ENCODE measurements around the gene NME7. TPM values are rescaled to one million over a fixed set of nuclear protein-coding genes. Genes with fewer than 3 reads are reported as not detected.

NME7 gene
- total and polyA plus RNA-seq, 12 donors, result 5.5 to 18.9 (median 10.5) TPM

GRCh38 chr1:169259816-169260215, 107.8 kb downstream of the NME7 start:
- peaks cover 0 to 25% (median 2%) of the 10 kb centered on the region in 11 donors for H3K9me3 ChIP-seq
- no peak for ATAC-seq
- H3K4me1 ChIP-seq, result peaks cover 0 to 13% (median 0%) of the 10 kb centered on the region in 9 donors
- no peak for TF ChIP-seq CTCF (IDR thresholded peaks at IDR 0.05)
- intact Hi-C loops (cut with DNase I), result no loop called here
- 87 to 90% methylated on average over 2 of the region's 2 CpGs for WGBS, 2 donors
- peaks cover 0 to 12% (median 0%) of the 10 kb centered on the region in 9 donors for H3K36me3 ChIP-seq
- H3K4me3 ChIP-seq, result no peak overlapping the region
- no peak for DNase-seq
- no peaks in the 10 kb centered on the region for H3K27me3 ChIP-seq
- H3K27ac ChIP-seq, result peak overlapping the region in 1 of 10 donors; percentile 26

GRCh38 chr1:169250795-169251194, 116.8 kb downstream of the NME7 start:
- DNase-seq (no peak), ATAC-seq (no peak)
- no peaks in the 10 kb centered on the region for H3K27me3 ChIP-seq
- H3K27ac ChIP-seq, result no peak overlapping the region
- no peak for TF ChIP-seq CTCF (IDR thresholded peaks at IDR 0.05)
- no peaks in the 10 kb centered on the region for H3K4me1 ChIP-seq
- WGBS, 2 donors, result 86 to 93% methylated on average over 3 of the region's 3 CpGs
- no peaks in the 10 kb centered on the region for H3K36me3 ChIP-seq
- no peaks in the 10 kb centered on the region for H3K9me3 ChIP-seq
- no peak overlapping the region for H3K4me3 ChIP-seq
- intact Hi-C loops (cut with DNase I), result no loop called here

- ATAC-seq, result no peak
Observed at GRCh38 chr1:169250022-169250421, 117.6 kb downstream of the NME7 start.

GRCh38 chr1:169249611-169250010, 118.0 kb downstream of the NME7 start:
- intact Hi-C loops (cut with DNase I), result no loop called here
- no peaks in the 10 kb centered on the region for H3K36me3 ChIP-seq
- no peak for TF ChIP-seq CTCF (IDR thresholded peaks at IDR 0.05)
- H3K4me1 ChIP-seq, result no peaks in the 10 kb centered on the region
- DNase-seq, result no peak
- no peak overlapping the region for H3K4me3 ChIP-seq
- no peaks in the 10 kb centered on the region for H3K9me3 ChIP-seq
- ATAC-seq, result no peak
- no peak overlapping the region for H3K27ac ChIP-seq
- WGBS, 2 donors, result 96 to 100% methylated on average over 1 of the region's 1 CpG
- no peaks in the 10 kb centered on the region for H3K27me3 ChIP-seq

More at GRCh38 chr1:169250022-169250421, 117.6 kb downstream of the NME7 start:
- no peak for DNase-seq
- no peak overlapping the region for H3K4me3 ChIP-seq
- no peak overlapping the region for H3K27ac ChIP-seq
- TF ChIP-seq CTCF (IDR thresholded peaks at IDR 0.05), result no peak
- H3K4me1 ChIP-seq, result no peaks in the 10 kb centered on the region
- H3K36me3 ChIP-seq, result no peaks in the 10 kb centered on the region
- H3K27me3 ChIP-seq, result no peaks in the 10 kb centered on the region
- WGBS, 2 donors, result 41 to 73% methylated on average over 2 of the region's 2 CpGs
- no peaks in the 10 kb centered on the region for H3K9me3 ChIP-seq
- intact Hi-C loops (cut with DNase I), result no loop called here
